ENCODE measurements around the gene EPN2.
"Not testable (repeated sequence)": the region's sequence is repeated elsewhere in the genome, so short reads cannot be mapped to it uniquely, and the experiment has no call there.

The EPN2 gene

DNA sequence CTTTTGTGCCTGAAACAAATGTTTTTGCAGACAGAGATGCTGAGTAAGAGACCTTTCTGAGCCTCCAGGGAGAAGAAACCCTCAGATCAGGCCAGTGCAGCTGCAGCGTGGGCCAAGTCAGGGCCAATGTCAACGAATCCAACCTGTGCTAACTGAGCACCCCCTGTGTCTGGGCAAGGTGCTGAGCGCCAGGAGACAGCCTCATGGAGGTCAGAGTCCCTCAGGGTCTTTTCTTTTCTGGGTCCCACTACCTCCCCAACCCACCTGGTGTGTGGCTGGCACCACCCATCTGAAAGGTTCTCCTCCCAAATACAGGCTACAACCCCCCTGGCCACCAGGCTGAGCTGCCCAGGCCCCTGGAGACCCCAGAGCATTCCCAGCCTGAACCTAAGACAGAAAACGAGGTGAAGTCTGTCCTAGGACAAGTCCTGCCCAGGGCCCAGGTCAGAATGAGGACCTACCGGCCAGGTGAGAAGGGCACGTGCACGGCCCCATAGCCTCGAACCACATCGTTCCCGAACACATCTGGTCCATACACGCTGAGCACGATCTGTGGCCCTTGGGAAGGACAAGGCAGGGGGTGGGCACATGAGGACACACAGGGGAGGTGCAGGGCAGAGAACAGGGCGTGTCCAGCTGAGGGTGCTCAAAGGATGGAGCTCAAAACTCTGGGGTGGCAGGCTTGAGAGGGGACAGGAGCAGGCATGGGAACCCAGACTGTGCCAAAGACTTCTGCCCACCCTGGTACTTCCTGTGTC lies 110.3 kb downstream of the EPN2 start:
- no peak for DNase-seq

DNA sequence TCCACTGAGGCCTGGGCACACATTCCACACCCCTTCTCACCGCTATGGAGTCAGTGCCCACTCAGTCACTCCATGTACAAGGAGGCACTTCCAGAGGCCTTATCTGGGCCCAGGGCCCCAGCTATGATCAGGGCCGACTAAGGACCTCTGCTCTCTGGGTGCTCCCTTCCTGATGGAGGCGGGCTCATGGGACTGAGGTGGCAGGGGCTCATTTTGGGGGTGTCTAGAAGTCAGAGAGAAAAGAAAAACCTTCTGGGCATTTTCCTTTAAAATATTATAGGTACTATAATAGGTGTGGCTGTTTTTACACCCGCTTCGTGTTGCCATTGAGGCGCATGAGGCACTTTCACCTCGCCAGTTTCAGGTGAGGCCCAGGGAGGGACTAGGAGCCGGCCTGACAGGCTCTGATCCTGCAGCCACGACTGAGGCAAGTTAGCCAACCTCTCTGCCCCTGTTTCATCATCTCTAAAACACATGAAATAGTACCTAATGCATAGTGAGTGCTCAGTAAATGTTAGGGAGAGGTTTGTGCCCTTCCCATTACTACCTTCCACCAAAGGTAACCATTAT lies 111.0 kb downstream of the EPN2 start:
- no peak for DNase-seq

DNA sequence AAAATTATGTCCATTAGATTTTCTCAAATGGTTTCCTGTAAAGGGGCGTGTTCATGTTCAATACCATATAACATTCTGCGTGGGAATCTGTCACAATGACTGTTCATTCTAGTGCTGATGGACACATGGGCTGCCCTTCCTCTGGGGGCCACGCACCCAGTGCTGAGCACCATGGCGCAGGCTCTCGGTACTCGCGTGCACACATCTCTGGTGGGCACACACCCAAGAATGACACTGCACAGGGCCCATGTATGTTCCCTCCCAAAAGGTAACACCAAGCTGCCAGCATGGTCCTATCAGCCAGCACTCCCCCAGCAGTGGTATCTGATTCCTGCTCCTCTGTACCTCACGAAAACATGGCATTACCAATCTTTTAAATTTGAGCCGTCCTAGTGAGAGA lies 111.6 kb downstream of the EPN2 start:
- DNase-seq = no peak

DNA sequence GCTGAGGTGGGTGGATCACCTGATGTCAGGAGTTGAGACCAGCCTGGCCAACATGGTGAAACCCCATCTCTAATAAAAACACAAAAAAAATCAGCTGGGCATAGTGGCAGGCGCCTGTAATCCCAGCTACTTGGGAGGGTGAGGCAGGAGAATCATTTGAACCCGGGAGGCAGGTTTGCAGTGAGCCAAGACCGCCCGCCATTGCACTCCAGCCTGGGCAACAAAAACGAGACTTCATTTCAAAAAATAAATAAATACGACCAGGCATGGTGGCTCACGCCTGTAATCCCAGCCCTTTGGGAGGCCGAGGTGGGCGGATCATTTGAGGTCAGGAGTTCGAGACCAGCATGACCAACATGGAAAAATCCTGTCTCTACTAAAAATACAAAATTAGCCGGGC lies 116.2 kb downstream of the EPN2 start:
- not testable (repeated sequence) for DNase-seq

DNA sequence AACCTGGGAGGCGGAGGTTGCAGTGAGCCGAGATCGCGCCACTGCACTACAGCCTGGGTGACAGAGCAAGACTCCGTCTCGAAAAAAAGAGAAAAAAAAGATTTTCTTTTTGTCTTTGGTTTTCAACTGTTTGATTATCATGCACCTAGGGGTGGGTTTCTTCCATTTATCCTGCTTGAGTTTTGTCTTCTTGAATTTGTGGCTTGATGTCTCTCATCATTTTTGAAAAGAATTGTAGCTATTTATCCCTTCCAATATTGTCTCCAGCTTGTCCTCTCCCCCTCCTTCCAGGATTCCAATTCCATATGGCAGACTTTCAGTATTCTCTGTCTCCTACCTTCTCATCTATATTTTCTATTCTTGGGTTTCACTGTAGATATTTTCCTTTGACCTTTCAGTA lies 117.6 kb downstream of the EPN2 start:
- no peak for DNase-seq

DNA sequence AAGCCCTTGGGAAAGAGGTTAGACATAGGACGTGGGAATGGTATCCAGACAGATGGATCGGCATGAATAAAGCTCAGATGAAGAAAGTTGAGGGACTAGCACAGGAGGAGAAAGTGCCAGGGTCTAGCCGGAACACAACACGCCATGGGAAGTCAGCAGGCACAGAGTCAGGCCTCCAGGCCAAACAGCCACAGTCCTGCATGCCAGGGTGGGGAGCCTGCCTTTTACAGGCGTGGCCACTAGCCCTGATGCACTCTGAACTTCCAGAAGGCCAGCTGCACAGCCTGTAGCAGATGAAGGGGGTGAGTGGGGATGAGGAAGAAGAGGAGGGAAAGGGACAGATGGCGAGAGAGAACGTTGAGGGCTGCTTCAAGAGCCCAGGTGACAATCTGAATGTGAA lies 120.2 kb downstream of the EPN2 start:
- DNase-seq = no peak

DNA sequence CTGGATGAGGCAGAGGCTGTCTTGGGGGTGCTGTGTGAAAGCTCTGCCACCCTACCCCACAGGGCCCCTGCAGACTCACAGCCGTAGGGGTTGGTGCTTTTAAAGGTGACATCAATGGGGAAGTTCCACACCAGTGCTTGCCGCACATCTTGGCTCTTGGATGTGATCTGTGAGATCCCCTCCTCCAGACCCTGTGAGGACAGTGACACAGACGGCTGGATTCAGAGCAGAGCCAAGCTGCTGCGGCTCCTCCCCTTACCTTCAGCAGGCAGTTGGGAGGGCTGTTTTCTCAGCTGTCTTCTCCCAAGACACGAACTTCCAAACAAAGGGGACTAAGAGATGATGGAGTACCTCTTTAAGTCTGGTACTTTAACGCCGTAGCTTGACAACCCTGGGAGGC lies 120.6 kb downstream of the EPN2 start:
- DNase-seq = no peak

DNA sequence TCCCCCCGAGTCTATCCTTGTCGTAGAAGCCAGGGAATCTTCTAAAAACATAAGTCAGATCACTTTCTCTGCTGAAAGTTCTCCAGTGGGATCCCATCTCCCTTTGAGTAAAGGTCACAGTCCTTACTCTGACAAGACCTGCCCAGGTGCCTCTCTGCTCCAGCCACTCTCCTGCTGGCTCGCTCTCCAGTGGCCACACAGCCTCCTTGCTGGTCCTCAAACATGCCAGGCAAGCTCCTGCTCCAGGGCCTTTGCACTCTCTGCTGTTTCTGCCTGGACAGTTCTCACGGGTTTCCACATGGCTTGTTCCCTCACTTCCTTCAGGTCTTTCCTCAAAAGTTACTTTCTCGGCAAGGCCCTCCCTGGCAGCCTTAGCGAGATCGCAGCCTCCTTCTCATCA lies 122.0 kb downstream of the EPN2 start:
- DNase-seq = no peak

DNA sequence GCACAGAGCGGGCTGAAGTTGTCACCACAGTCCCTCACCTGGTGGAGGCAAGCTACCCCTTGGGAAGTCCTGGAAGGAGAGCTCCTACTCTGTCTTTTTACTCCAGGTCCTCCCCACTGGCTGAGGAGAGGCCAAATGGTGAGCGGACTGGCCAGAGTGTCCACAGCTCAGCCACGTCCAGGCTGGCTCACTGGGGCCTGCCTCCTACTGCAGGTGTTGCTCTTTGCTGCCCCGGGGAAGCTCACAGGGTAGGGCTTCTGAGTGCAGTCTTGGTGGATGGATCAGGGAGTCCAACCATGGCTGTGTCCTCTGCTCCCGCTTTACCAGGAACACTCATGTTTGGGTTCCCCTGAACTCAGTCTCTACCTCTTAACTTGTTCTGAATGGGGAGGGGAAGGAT lies 122.7 kb downstream of the EPN2 start:
- no peak for DNase-seq

DNA sequence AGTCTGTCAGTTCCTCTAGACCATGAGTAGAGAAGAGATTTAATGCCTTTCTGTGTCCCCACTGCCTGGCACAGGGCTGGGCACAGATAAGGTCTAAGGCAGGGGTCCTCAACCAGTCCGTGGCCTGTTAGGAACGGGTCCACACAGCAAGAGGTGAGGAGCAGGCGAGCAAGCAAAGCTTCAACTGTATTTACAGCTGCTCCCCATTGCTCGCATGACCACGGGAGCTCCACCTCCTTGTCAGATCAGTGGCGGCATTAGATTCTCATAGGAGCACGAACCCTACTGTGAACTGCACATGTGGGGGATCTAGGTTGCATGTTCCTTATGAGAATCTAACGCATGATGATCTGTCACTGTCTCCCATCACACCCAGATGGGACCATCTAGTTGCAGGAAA lies 123.6 kb downstream of the EPN2 start:
- no peak for DNase-seq

DNA sequence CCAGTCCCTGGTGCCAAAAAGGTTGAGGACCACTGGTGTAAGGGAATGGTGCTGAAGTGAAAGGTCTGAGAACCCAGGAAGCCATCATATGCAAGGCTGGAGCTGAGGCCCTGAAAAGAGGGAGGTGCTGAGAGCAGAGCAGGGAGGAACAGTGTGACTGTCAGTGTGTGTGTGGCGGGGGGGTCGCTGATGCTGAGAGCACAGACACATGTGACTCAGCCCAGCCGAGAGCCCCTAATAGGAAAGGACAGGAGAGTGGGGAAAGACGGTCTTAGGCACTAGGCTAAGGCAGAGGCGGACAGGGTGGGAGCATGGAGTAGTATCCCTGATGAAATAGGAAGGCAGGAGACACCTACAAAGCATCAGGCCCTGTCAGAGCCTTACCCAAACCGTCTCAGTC lies 124.2 kb downstream of the EPN2 start:
- DNase-seq = no peak

DNA sequence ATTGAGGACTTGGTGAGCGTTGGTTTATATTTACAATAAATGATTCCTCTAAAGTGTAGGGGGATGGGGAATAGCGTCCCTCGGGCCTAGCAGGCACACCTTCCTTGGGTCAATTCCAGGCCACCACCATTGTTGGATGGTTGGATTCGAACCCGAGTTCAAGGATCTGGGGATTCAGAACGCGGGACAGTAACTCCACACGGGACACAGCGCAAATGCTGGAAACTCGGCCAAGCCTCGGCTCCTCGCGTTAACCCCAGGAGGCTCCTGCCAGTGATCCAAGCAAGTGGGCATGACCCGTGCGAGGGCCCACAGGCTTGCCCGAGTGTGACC lies 124.7 kb downstream of the EPN2 start:
- no peak for DNase-seq

DNA sequence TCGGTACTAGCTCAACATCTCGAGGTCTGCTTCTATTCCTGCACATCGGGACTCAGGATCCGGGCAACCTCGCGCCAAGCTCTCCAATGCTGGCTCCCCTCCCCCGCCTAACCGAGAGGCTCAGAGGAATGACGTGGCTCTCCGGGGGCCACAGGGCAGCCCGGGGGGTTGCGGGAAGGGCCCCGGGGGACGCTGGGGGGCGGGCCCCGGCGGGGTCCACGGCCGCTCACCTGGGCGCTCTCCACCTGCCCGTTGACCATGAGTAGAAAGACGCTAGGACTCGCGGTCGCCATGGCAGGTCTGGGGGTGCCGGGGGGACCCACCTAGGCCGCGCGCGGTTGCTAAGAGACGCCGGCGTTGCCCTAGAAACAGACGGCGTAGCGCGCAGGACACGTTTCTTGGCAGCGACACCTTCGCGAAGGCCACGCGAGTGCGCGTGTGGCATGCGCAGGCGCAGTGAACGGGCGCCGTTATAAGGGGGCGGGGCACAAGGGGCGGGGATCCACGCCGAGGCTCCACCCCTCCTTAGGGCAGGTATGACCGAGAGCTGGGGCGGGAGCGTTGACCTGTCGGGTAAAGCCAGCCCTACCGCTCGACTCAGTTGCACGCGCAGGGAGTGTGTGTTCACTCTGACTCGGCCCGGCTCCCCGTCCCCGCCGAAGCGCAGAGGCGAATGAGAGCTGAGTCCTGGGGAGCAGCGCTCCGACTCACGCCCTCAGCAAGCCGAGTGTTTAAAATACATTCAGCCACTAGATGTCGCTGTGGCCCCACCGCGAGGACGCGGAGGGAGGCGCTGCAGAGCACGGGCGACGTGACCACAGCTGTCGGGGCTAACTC lies 125.3 kb downstream of the EPN2 start, which contains the start of gene B9D1:
TSS of gene B9D1 (minus strand) at position 447 of the 837 bp plus-strand sequence. CDS start at position 293, 154 bp downstream.
- DNase-seq = peak; percentile 88

DNA sequence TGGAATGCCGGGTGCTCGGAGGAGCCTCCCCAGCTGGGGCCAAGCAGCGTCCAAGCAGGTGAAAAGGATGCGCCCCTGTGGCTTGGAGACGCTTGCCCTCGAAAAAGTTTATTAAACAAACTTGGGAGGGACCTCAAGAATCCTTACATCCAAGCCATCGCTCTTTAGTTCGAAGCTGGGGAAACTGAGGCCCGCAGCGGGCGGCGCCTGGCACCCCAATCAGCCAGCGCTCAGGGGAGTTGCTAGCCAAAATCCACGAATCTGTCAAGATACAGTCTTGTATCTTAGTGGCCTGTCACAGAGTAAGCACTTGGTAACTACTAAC lies 125.9 kb downstream of the EPN2 start:
- no peak for DNase-seq

DNA sequence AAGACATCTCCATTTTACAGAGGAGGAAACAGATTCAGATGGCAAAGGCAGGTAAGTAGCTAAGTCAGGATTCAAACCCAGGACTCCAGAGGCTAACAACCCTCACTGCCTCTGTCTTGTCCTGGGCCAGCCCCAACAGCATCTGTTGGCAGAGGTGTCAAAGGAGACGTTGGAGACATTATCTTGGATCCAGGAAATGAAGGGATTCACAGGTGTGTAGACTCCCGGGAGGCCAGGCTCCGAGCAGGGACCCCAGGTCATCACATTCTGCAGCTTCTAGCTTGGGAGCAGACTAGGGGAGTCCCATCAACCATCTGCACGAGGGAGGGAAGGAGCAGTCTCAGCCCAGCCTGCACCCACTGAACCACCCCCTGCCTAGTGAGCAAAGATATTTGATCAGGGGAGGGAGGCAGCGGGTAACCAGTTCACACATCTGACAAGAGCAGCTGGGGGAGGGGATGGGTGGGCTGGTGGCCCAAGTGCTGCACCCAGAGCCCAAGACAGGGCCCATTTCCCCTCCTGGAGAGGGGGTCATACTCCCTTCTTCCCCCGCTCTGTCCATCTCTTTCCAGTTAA lies 126.4 kb downstream of the EPN2 start:
- no peak for DNase-seq

DNA sequence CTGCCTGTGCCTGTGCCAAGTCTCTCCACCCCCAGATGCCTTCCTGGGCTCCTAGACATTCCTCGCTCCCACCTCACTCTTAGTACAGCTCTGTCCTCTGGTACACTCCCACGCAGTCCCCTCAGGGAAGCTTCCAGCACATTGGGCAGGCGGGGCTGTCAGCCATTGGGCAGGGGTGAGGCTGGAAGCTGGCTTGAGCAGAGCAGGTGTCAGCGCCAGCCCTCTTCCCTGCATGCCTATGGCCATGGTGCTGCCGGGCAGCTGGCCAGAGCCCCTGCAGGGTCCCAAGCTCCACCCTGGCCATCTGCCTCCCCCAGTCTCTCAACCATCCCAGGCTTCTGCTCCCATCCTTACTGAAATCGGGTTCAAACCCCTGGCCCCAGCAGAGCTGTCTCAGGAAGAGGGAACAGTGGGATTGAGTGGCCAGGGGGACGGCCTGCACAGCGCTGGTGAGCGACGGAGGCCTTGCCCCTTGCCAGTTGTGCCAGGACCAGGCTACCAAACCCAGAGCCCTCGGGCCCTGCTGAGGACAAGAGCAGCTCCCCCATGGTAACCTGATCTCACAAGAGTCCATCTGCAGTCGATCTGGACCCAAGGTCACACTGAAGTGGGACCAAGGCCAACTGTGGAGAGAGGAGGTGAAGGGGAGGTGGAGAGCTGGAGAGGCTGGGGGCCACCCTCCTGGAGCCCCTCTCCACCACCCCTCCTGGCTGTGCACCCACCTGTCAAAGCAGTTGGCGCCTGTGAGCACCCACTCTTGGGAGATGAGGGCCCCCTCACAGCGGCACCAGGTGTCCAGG lies 127.7 kb downstream of the EPN2 start:
- no peak for DNase-seq

DNA sequence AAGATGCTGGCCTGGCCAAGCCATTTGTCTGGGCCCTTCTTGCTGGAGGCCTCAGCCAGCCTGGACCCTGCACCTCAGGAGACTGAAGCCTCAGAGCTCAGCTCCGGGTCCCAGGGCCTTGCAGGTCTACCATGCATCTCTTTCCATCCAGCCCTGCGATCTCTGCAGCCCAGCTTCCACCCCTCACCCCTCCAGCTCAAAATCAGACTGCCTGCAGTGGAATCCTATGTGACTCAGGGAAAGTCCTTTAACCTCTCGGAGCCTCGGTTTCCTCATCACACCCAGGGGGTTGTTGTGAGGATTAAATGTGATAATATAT lies 128.3 kb downstream of the EPN2 start:
- no peak for DNase-seq

DNA sequence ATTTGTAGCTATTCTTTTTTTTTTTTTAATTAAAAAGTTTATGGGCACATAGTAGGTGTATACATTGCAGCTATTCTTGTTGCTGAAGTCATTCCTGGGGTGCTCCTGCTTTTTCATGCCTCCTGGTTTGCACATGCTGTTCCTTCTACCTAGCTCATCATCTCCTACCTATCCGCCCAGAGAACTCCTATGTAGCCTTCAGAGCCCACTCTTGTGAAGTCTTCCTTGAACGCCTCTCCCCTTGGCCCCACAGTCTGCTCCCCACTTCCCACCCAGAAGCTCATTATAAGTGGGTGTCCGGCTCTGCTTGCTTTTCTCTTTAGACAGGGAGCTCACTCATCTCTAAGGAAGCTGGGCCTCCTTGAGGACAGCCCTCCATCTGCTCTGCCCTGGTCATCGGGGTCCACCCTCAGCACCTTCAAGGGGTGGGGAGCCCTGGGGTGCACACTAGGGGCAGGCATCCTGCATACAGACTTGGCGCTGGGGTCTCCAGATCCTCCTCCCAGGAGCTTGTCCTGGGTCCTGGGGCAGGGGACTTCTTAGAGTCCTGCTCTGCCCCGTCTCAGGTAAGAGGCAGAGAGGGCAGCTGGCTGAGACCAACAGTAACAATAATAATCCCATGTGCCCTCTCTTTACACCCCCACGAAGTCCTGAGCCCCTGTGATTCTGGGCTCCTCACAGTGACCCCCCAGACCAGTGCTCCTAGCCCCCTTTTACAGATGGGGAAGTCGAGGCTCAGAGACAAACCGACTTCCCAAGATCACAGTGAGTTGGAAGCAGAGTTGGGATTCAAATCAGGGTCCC lies 128.9 kb downstream of the EPN2 start:
- no peak for DNase-seq

DNA sequence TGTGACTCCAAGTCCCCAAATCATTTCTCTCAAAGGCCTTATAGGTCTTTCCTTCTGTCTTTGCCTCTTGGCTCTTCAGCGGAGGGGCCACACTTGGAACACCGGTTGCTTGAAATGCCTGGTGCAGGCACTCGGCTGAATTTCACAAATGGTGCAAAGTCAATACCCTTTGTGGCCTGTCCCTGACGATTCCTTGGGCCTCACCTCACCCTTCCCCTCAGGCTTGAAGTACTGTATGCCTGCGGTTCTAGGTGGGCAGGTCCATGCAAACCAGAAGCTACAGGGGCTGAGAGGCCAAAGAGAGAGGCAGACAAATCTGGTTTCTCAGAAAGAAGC lies 129.4 kb downstream of the EPN2 start:
- no peak for DNase-seq

DNA sequence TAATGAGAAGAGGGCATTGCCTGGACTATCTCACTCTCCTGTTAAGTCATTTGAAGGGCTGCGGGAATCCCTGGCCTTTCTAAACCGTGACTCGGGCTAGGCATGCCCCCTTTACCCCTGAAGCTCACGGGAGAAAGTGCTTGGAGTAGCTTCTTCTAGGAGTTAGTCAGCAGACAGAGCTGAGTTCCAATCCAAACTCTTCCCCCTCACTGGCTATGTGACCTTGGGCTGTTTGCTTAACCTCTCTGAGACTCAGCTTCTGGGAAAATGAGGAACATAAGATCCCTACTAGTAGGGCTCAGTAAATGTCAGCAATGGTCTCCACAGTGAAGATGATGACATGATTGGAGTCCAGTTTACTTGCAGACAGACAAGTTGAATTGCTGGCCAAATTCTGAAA lies 131.1 kb downstream of the EPN2 start:
- no peak for DNase-seq

DNA sequence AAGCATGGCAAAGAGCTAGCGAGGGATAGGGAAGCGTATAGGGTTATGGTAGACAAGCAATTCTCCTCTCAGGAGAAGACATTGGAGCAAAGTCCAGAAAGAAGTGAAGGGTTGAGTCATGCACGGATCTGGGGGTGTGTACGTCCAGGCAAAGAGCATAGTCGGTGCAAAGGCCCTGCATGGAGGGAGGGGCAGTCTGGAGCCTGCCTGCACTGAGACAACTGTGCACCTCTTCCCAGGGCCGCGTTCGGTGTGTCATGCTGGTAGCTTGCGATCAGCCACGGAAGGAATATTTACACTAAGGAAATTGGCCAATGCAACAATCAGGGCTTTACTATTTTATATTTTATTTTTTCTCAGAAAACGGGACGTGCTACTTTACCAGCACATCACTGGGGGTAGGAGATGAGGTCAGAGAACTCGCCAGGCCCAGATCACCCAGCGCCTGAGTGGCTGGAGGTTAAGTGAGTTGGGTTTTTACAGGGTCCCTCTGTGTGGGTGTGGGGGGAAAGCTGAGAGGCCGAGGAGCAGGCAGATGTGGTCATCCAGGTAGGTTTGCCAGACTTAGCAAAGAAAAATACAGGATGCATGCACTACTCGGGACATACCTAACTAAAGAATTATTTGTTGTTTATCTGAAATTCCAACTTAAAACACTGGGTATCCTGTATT lies 132.1 kb downstream of the EPN2 start:
- no peak for DNase-seq

All from GOT3 (cell line).